ENCODE results near the gene BAIAP2. TPM values are rescaled to one million over a fixed set of nuclear protein-coding genes. Genes with fewer than 3 reads are reported as not detected.

The BAIAP2 gene
- total and polyA plus RNA-seq, 10 of the 15 experiments (the other 5 are each of a cell fraction or from before 2014, with no cell fraction given): 0.15 to 1.2 (median 0.46) TPM; not detected in 2

DNA sequence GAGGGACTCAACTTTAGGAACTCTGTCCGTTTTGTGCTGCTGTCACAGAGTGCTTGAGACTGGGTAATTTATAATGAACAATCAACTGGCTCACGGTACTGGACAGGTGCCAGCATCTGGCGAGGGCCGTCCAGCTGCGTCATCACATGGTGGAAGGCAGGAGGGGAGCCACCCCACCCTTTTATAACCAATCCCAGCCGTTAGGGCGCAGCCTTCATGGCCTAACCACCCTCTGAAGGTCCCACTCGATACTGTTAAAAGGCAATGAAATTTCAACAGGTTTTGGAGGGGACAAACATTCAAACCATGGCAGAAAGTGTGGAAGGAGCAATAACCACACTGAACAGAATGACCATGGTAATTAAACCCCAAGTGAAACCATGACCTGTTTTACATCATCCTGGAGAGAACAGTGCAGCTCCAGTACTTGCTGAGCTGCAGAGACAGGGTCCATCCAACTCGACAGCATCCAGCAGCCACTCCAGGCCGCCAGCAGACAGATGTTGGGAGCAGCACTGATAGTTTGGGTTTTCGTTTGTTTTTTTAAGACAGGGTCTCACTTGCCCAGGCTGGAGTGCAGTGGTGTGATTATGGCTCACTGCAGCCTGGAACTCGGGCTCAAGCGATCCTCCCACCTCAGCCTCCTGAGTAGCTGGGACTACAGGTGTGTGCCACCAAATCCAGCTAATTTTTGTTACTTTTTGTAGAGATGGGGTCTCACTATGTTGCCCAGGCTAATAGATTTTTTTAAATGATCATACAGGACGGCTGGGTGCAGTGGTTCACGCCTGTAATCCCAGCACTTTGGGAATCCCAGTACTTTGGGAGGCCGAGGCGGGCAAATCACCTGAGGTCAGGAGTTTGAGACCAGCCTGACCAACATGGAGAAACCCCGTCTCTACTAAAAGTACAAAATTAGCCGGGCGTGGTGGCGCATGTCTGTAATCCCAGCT is 32.3 kb upstream of the BAIAP2 start:
- FAIRE-seq: no peak
- POLR2A ChIA-PET: no interaction called here
- Histone ChIP-seq H3K4me1 (ENCODE audit: control insufficient read depth, insufficient read depth, low read length) (no peaks in the 10 kb centered on the region), H3K9me3 (replicated peaks; ENCODE audit: control insufficient read depth, insufficient read depth, low read length) (no peaks in the 10 kb centered on the region), H3K27me3 (replicated peaks in 1 of 2; ENCODE audit: control insufficient read depth in 2 of 2, insufficient read depth in 2 of 2, low read length in 1 of 2) (peaks cover 0 to 5% of the 10 kb centered on the region in 2 experiments; a peak in 3 of 4 replicates), H3K36me3 (ENCODE audit: control insufficient read depth in 2 of 2, insufficient read depth in 2 of 2, low read length in 1 of 2) (peaks cover 0 to 6% of the 10 kb centered on the region in 2 experiments; a peak in 3 of 4 replicates), H3K27ac (ENCODE audit: control insufficient read depth, insufficient read depth) (no peak overlapping the region), H4K20me1 (ENCODE audit: control insufficient read depth, insufficient read depth) (no peaks in the 10 kb centered on the region; the same call in 1 of the 2 replicates), H3K79me2 (ENCODE audit: control insufficient read depth, insufficient read depth, low read length) (no peaks in the 10 kb centered on the region), H3K4me2 (ENCODE audit: control insufficient read depth, insufficient read depth) (no peak overlapping the region), H3K4me3 (no peak overlapping the region), H2AFZ (ENCODE audit: control insufficient read depth, low read depth, low read length) (no peak overlapping the region), H3K9ac (ENCODE audit: control insufficient read depth, insufficient read depth, low read length) (no peak overlapping the region)
- 47% methylated on average over 21 of the region's 21 CpGs for WGBS (ENCODE audit: insufficient coverage, insufficient replicate concordance, low lambda C conversion rate, missing lambda C conversion rate)
- no peak for DNase-seq (ENCODE audit: low read depth, low spot score)
- SMC1A ChIA-PET (ENCODE audit: uncharacterized antibody, unreplicated experiment): no interaction called here
- TF ChIP-seq RAD51 (IDR thresholded peaks at IDR 0.05) (no peak), MXI1 (IDR thresholded peaks at IDR 0.05; ENCODE audit: low read depth, low read length) (no peak), TARDBP (IDR thresholded peaks at IDR 0.05; ENCODE audit: borderline replicate concordance) (no peak), CBX3 (IDR thresholded peaks at IDR 0.05; ENCODE audit: borderline replicate concordance, low read depth) (no peak), MTA2 (IDR thresholded peaks at IDR 0.05; ENCODE audit: low read depth) (no peak), SMC3 (IDR thresholded peaks at IDR 0.05; ENCODE audit: borderline replicate concordance, low read length) (no peak), TCF3 (IDR thresholded peaks at IDR 0.05; ENCODE audit: borderline replicate concordance, insufficient read depth, low read depth, low read length) (no peak), NFYA (IDR thresholded peaks at IDR 0.05; ENCODE audit: borderline replicate concordance, low read depth, low read length) (no peak), TCF12 (IDR thresholded peaks at IDR 0.05; ENCODE audit: low read depth, low read length) (no peak), EZH2 (IDR thresholded peaks at IDR 0.05; ENCODE audit: borderline replicate concordance, control insufficient read depth, low read depth, low read length) (no peak)
- TF ChIP-seq, protein P1, sequence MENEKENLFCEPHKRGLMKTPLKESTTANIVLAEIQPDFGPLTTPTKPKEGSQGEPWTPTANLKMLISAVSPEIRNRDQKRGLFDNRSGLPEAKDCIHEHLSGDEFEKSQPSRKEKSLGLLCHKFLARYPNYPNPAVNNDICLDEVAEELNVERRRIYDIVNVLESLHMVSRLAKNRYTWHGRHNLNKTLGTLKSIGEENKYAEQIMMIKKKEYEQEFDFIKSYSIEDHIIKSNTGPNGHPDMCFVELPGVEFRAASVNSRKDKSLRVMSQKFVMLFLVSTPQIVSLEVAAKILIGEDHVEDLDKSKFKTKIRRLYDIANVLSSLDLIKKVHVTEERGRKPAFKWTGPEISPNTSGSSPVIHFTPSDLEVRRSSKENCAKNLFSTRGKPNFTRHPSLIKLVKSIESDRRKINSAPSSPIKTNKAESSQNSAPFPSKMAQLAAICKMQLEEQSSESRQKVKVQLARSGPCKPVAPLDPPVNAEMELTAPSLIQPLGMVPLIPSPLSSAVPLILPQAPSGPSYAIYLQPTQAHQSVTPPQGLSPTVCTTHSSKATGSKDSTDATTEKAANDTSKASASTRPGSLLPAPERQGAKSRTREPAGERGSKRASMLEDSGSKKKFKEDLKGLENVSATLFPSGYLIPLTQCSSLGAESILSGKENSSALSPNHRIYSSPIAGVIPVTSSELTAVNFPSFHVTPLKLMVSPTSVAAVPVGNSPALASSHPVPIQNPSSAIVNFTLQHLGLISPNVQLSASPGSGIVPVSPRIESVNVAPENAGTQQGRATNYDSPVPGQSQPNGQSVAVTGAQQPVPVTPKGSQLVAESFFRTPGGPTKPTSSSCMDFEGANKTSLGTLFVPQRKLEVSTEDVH (IDR thresholded peaks at IDR 0.05; ENCODE audit: low read depth, partially characterized antibody): no peak
- TF ChIP-seq, protein P2, sequence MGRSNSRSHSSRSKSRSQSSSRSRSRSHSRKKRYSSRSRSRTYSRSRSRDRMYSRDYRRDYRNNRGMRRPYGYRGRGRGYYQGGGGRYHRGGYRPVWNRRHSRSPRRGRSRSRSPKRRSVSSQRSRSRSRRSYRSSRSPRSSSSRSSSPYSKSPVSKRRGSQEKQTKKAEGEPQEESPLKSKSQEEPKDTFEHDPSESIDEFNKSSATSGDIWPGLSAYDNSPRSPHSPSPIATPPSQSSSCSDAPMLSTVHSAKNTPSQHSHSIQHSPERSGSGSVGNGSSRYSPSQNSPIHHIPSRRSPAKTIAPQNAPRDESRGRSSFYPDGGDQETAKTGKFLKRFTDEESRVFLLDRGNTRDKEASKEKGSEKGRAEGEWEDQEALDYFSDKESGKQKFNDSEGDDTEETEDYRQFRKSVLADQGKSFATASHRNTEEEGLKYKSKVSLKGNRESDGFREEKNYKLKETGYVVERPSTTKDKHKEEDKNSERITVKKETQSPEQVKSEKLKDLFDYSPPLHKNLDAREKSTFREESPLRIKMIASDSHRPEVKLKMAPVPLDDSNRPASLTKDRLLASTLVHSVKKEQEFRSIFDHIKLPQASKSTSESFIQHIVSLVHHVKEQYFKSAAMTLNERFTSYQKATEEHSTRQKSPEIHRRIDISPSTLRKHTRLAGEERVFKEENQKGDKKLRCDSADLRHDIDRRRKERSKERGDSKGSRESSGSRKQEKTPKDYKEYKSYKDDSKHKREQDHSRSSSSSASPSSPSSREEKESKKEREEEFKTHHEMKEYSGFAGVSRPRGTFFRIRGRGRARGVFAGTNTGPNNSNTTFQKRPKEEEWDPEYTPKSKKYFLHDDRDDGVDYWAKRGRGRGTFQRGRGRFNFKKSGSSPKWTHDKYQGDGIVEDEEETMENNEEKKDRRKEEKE (IDR thresholded peaks at IDR 0.05): no peak
- TF ChIP-seq, protein P3, sequence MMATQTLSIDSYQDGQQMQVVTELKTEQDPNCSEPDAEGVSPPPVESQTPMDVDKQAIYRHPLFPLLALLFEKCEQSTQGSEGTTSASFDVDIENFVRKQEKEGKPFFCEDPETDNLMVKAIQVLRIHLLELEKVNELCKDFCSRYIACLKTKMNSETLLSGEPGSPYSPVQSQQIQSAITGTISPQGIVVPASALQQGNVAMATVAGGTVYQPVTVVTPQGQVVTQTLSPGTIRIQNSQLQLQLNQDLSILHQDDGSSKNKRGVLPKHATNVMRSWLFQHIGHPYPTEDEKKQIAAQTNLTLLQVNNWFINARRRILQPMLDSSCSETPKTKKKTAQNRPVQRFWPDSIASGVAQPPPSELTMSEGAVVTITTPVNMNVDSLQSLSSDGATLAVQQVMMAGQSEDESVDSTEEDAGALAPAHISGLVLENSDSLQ (IDR thresholded peaks at IDR 0.05): no peak
- BruUV-seq (replicated peaks): TSS peak; percentile 43
- intact Hi-C loops (cut with micrococcal nuclease; ENCODE audit: unreplicated experiment) (no loop called here), in situ Hi-C loops (cut with MboI) (loop anchor here (25.0 kb wide), 1 partner anchor 235 kb away; the partner anchor contains the start of genes NDUFAF8 and TEPSIN)
- CTCF ChIA-PET: no interaction called here
- no peak; the same call in 1 of the 3 replicates for ATAC-seq
- RAD21 ChIA-PET (ENCODE audit: unreplicated experiment): no interaction called here
